Ishikawa (cell line): ENCODE results near the gene EXOG.

Source experiments
- CEBPB ChIP-seq: IDR thresholded peaks from 2 replicates; pipeline ENCODE4 v1.6.1; 2012
- CREB1 ChIP-seq: IDR thresholded peaks from 2 replicates; pipeline ENCODE4 v1.6.1; 2012; ENCODE audit warnings: low read depth
- EGR1 ChIP-seq: IDR thresholded peaks from 2 replicates; pipeline ENCODE4 v1.6.1; 2012
- EP300 ChIP-seq: IDR thresholded peaks from 2 replicates; pipeline ENCODE4 v1.6.1; 2012; ENCODE audit warnings: borderline replicate concordance
- FOXM1 ChIP-seq: IDR thresholded peaks from 2 replicates; pipeline ENCODE4 v1.6.1; 2012; ENCODE audit warnings: low read depth, borderline replicate concordance
- NFIC ChIP-seq: IDR thresholded peaks from 2 replicates; pipeline ENCODE4 v1.6.1; 2012
- RAD21 ChIP-seq: IDR thresholded peaks from 2 replicates; pipeline ENCODE4 v1.6.1; 2012; ENCODE audit warnings: low read depth
- TAF1 ChIP-seq: IDR thresholded peaks from 2 replicates; pipeline ENCODE4 v1.6.1; 2012; ENCODE audit warnings: low read depth, mild to moderate bottlenecking
- TCF12 ChIP-seq: IDR thresholded peaks from 2 replicates; pipeline ENCODE4 v1.6.1; 2012; ENCODE audit warnings: low read depth
- TEAD4 ChIP-seq: IDR thresholded peaks from 2 replicates; pipeline ENCODE4 v1.6.1; 2012
- YY1 ChIP-seq: IDR thresholded peaks from 2 replicates; pipeline ENCODE4 v1.6.1; 2012; ENCODE audit warnings: low read depth
- ZBTB7A ChIP-seq: IDR thresholded peaks from 2 replicates; pipeline ENCODE4 v1.6.1; 2012; ENCODE audit warnings: low read depth
- TF ChIP-seq, protein P1 (sequence below): IDR thresholded peaks from 2 replicates; pipeline ENCODE4 v1.6.1; 2012; ENCODE audit warnings: low read depth, mild to moderate bottlenecking
- TF ChIP-seq, protein P2 (sequence below): IDR thresholded peaks from 2 replicates; pipeline ENCODE4 v1.6.1; 2012
- TF ChIP-seq, protein P3 (sequence below): IDR thresholded peaks from 2 replicates; pipeline ENCODE4 v1.6.1; 2012

The EXOG gene

DNA sequence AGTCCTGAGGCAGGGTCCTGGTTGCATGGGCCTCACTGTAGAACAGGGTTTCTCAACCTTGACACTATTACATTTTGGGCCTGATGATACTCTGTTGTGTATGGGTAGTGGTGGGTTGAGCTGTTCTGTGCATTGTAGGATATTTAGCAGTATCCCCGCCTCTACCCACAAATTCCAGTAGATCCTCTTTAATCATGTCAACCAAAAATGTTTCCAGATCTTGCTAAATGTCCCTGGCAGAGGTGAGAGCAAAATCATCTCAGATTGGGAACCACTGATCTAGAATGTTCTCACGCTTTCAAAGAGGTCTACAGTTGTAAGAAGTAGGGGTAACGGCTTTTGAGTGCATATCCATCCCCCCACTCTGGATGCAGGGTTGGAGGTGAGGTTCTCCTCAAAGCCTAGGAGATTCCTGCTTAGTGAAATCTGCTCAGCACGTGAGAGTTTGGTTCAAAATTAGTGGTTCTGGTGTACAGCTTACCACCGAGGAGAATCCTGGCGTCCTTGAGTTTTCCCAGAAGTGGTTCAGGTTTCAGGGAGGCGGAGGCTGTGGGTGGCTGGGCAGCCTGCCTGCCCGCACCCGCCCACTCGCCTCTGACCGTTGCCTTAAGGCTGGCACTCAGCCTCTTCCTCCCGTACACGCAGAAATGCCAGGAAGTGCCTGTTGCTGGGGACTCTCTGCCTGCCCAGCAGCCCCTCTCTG is 37.2 kb upstream of the EXOG start:
- TF ChIP-seq NFIC (peak; percentile 19; the same call in 1 of the 2 replicates), EP300 (no peak), CREB1 (no peak), FOXM1 (no peak), ZBTB7A (no peak), TEAD4 (peak; percentile 39; the same call in 1 of the 2 replicates), CEBPB (no peak), EGR1 (peak; percentile 85)
- TF ChIP-seq, protein P1, sequence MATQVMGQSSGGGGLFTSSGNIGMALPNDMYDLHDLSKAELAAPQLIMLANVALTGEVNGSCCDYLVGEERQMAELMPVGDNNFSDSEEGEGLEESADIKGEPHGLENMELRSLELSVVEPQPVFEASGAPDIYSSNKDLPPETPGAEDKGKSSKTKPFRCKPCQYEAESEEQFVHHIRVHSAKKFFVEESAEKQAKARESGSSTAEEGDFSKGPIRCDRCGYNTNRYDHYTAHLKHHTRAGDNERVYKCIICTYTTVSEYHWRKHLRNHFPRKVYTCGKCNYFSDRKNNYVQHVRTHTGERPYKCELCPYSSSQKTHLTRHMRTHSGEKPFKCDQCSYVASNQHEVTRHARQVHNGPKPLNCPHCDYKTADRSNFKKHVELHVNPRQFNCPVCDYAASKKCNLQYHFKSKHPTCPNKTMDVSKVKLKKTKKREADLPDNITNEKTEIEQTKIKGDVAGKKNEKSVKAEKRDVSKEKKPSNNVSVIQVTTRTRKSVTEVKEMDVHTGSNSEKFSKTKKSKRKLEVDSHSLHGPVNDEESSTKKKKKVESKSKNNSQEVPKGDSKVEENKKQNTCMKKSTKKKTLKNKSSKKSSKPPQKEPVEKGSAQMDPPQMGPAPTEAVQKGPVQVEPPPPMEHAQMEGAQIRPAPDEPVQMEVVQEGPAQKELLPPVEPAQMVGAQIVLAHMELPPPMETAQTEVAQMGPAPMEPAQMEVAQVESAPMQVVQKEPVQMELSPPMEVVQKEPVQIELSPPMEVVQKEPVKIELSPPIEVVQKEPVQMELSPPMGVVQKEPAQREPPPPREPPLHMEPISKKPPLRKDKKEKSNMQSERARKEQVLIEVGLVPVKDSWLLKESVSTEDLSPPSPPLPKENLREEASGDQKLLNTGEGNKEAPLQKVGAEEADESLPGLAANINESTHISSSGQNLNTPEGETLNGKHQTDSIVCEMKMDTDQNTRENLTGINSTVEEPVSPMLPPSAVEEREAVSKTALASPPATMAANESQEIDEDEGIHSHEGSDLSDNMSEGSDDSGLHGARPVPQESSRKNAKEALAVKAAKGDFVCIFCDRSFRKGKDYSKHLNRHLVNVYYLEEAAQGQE, result no peak
- TF ChIP-seq, protein P2, sequence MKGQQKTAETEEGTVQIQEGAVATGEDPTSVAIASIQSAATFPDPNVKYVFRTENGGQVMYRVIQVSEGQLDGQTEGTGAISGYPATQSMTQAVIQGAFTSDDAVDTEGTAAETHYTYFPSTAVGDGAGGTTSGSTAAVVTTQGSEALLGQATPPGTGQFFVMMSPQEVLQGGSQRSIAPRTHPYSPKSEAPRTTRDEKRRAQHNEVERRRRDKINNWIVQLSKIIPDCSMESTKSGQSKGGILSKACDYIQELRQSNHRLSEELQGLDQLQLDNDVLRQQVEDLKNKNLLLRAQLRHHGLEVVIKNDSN, result no peak

DNA sequence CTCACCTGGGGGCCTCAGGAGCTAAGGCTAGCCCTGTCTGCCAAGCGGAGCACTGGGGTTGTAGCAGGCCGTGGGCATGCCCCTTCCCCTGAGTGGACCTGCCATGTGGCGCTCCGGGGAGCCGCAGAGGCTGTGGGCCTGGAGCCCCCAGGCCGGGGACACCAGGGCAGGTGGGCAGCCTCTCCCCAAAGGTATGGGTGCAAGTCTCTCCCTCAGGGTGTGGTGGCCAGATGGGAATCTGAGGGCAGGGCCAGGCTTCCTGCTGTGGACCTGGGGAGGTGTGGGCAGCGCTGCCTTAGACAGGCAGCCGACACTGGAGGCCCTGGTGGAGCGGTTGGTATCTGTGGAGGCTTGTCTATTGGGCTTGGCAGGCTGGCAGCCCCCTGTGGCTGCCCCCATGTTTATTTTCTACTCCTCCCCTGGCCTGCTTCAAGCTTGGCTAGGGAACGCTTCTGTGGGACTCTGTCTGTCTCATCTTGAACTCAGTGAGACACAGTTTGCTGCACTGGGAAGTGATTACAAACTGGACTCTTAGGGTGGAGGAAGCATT is 36.6 kb upstream of the EXOG start:
- no peak for TF ChIP-seq TAF1
- TF ChIP-seq EP300, result no peak
- 0 out of 2 replicates have a peak, but pooled peaks have one; percentile 44 for TF ChIP-seq ZBTB7A
- TF ChIP-seq, protein P3, sequence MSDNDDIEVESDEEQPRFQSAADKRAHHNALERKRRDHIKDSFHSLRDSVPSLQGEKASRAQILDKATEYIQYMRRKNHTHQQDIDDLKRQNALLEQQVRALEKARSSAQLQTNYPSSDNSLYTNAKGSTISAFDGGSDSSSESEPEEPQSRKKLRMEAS, result peak; percentile 53; the same call in 1 of the 2 replicates

DNA sequence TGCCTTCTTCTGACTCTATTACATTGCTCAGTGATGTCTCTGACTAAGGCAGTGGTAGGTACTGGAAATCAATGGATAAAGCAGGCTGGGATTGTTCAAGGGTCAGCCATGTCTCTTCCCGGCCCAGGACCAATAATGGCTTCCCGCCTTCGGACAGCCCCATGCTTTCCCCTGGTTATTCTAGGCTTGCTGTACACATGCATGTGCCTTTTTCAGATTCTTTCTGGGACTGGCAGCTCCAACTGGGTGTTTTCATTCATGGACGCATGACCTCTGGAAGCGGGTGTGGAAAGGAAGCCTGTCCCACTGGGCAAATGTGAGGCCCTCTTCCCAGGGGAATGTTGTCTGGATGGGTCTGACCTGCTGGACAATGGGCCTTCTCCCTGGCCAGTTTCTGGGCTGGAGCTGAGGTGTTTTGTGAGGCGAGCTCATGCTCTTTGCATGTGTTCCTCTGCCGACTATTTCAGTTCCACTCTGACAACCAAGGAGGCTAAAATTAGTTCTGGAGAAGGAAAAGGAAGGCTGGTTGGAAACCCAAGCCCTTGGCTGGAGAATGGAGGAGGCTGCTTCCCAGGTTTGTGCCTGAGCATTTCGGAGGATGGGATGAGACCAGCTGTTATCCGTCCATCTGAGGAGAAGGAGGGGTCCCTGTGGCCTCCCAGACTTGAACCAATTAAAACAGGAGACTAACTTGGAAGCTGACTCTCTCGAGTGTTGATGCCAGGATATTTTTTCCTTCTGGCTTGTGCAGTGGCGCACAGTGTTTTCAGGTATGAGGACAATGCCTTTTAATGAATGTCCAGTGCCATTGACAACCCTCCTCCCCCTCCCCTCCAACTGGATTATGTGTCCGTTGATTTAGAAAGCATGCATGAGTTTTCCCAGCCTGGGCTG is 35.5 kb upstream of the EXOG start:
- no peak for TF ChIP-seq TAF1
- TF ChIP-seq, protein P1, result no peak
- no peak for TF ChIP-seq EGR1
- TF ChIP-seq, protein P3, result no peak
- no peak for TF ChIP-seq CEBPB
- TF ChIP-seq, protein P2, result no peak
- TF ChIP-seq FOXM1, result no peak
- TF ChIP-seq TEAD4, result no peak

DNA sequence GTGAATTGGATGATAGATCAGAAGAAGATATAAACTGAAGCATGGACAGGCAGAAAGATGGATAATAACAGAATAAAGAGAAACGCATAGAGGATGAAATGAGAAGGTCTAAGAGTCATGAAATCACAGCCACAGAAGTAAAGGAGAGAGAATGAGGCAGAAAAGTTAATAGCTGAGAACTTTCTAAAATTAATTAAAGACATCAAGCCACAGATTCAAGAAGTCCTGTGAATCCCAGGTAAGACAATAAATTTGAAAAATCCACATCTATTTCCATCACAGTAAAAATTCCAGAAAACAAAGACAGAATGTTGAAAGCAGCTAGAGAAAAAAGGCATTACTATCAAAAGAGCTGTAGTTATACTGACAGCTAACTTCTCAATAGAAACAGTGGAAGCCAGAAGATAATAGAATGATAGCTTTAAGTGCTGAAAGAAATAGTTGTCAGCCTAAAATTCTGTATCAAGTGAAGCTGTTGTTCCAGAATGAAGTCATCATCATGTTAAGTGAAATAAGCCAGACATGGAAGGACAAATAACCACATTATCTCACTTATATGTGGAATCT is 30.5 kb upstream of the EXOG start:
- TF ChIP-seq, protein P3, result no peak
- TF ChIP-seq CREB1 (no peak), FOXM1 (no peak), TCF12 (no peak), TEAD4 (no peak), TAF1 (no peak), ZBTB7A (no peak), YY1 (no peak), CEBPB (no peak), EGR1 (no peak)
- TF ChIP-seq, protein P2, result no peak

DNA sequence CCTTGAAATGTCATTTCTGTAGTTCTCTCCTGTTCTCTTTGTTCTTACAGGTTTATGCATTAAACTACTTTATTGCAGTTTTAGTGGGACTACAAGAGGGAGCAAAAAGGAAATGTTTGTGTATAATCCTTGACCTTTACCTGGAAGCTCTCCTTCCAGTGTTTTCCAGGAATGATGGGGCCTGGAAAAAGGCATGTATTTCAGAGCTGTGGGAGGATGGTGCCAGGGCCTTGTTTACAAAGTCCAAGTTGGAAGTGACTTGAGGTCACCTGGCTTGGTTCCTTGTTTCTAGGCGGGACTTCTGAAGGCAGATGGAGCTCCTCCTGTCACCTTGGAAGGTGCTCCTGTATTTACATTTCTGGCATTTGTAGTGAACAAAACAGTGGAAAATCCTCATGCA is 27.4 kb upstream of the EXOG start:
- no peak for TF ChIP-seq TAF1
- TF ChIP-seq RAD21, result no peak
- no peak for TF ChIP-seq YY1
- TF ChIP-seq EP300, result no peak
- TF ChIP-seq, protein P1, result no peak
- TF ChIP-seq TEAD4, result no peak
- TF ChIP-seq NFIC, result no peak
- TF ChIP-seq TCF12, result no peak
- TF ChIP-seq, protein P3, result no peak
- no peak for TF ChIP-seq CREB1
- TF ChIP-seq ZBTB7A, result no peak
- TF ChIP-seq, protein P2, result no peak
- no peak for TF ChIP-seq FOXM1
- no peak for TF ChIP-seq CEBPB
- TF ChIP-seq EGR1, result no peak
